Left lung (tissue), 10 donors: ENCODE measurements around the gene EIF4E2. TPM values are rescaled to one million over a fixed set of nuclear protein-coding genes. Genes with fewer than 3 reads are reported as not detected.

Experiments
- ATAC-seq: fragments of 200-7000 bp; cut with Tn5 transposase; one replicate; pipeline ENCODE4 v1.9.1; 2020; ENCODE audit warnings: moderate library complexity
- DNase-seq, 4 donors: peaks; one replicate each; pipeline ENCODE4 v3.0.0-alpha.2; 2013 to 2020
- H3K27ac ChIP-seq, 2 donors: fragments of 200-600 bp; sonication (generic) in 1 of 2; one replicate each; pipeline versions ENCODE4 v1.5.0 to v1.8.0; 2020 to 2021
- H3K27me3 ChIP-seq, 2 donors: fragments of 200-600 bp; sonication (generic) in 1 of 2; one replicate each; pipeline versions ENCODE4 v1.5.0 to v1.8.0; 2020 to 2021
- H3K36me3 ChIP-seq, 2 donors: fragments of 200-600 bp; sonication (generic) in 1 of 2; one replicate each; pipeline versions ENCODE4 v1.5.0 to v1.8.0; 2020 to 2021
- H3K4me1 ChIP-seq, 2 donors: fragments of 200-600 bp; one replicate each; pipeline ENCODE4 v1.8.0; 2021
- H3K4me3 ChIP-seq, 2 donors: fragments of 200-600 bp; sonication (generic) in 1 of 2; one replicate each; pipeline versions ENCODE4 v1.5.0 to v1.8.0; 2020 to 2021; ENCODE audit warnings: mild to moderate bottlenecking in 1 of 2
- H3K9me3 ChIP-seq, 2 donors: fragments of 200-600 bp; sonication (generic) in 1 of 2; one replicate each; pipeline versions ENCODE4 v1.5.0 to v1.8.0; 2020 to 2021
- CTCF ChIP-seq, 2 donors: fragments of 200-600 bp; sonication (generic) in 1 of 2; IDR thresholded peaks; one replicate each; pipeline versions ENCODE4 v1.5.0 to v1.8.0; 2021; ENCODE audit warnings: antibody characterized with exemption in 2 of 2
- intact Hi-C, 2 donors: fragments of 100-400 bp; cut with DNase I; formaldehyde crosslinking; loops; one replicate each; pipeline versions ENCODE4 v1.11.2 to v1.14.2; 2022
- polyA plus RNA-seq, 6 donors: library from polyadenylated mRNA; unstranded; fragments of 120-200 nt; gene quantifications; one replicate each; pipeline ENCODE4 v1.2.1, GENCODE V29; 2013; ENCODE audit not compliant: insufficient read length in 6 of 6
- total RNA-seq, 2 donors: library from RNA; stranded (reverse); fragmentation: NEBNext Ultra II Directional; extraction: Animal tissue kit (Norgen Biotek cat#: 25700); gene quantifications; one replicate each; pipeline ENCODE4 v1.2.1, GENCODE V29; 2021
- donor health status: DM: no; HTN: yes; CAD: no.
- donor health status: DM: no; HTN: no; CAD: no.

Gene EIF4E2
- total and polyA plus RNA-seq, 8 donors, result 67.4 to 108 (median 96.4) TPM

- Histone ChIP-seq H3K9me3 (no peaks in the 10 kb centered on the region), H3K36me3 (no peaks in the 10 kb centered on the region), H3K27ac (no peak overlapping the region), H3K27me3 (peaks cover 45 to 95% of the 10 kb centered on the region in 2 donors), H3K4me3 (peak overlapping the region in 1 of 2 donors; percentile 5), H3K4me1 (peaks cover 12 to 28% of the 10 kb centered on the region in 2 donors)
- intact Hi-C loops, result loop anchor here in 1 of 2 donors (5.0 to 10.0 kb wide), 2 partner anchors 72 to 619 kb away; no protein-coding TSS in a partner anchor
- peak; percentile 22 for ATAC-seq
- no peak for TF ChIP-seq CTCF (IDR thresholded peaks at IDR 0.05)
- peak in 2 of 4 donors; percentile 30 to 80 for DNase-seq
Measured at GRCh38 chr2:232523682-232524597, 26.5 kb upstream of the EIF4E2 start.

- ATAC-seq, result no peak
- H3K4me1 ChIP-seq, result peaks cover 12 to 28% of the 10 kb centered on the region in 2 donors
Measured at GRCh38 chr2:232524771-232525170, 25.7 kb upstream of the EIF4E2 start.

DNA sequence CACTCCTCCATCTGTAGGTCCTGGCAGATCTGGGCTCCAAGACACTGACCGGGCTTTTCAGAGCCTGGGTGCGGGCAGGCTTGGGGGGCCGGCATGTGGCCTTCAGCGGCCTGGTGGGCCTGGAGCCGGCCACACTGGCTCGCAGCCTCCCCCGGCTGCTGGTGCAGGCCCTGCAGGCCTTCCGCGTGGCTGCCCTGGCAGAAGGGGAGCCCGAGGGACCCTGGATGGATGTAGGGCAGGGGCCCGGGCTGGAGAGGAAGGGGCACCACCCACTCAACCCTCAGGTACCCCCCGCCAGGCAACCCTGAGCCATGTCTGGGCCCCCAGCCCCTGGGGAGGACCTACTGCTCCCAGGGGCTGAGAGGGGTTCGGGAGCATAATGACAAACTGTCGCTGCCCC, 25.3 kb upstream of the EIF4E2 start:
- Histone ChIP-seq H3K4me1 (peaks cover 12 to 28% of the 10 kb centered on the region in 2 donors), H3K4me3 (no peak overlapping the region), H3K36me3 (no peaks in the 10 kb centered on the region), H3K9me3 (no peaks in the 10 kb centered on the region), H3K27me3 (peaks cover 45 to 89% of the 10 kb centered on the region in 2 donors), H3K27ac (no peak overlapping the region)
- TF ChIP-seq CTCF (IDR thresholded peaks at IDR 0.05), result no peak
- ATAC-seq (no peak), DNase-seq (peak in 1 of 4 donors; percentile 43)
- intact Hi-C loops, result loop anchor here in 1 of 2 donors (10.0 kb wide), 1 partner anchor 620 kb away; no protein-coding TSS in a partner anchor

More at GRCh38 chr2:232524771-232525170, 25.7 kb upstream of the EIF4E2 start:
- intact Hi-C loops, result loop anchor here in 1 of 2 donors (5.0 to 10.0 kb wide), 2 partner anchors 72 to 620 kb away; no protein-coding TSS in a partner anchor
- H3K27ac ChIP-seq, result no peak overlapping the region
- DNase-seq, result peak in 1 of 4 donors; percentile 56
- no peak for TF ChIP-seq CTCF (IDR thresholded peaks at IDR 0.05)
- H3K4me3 ChIP-seq, result no peak overlapping the region
- no peaks in the 10 kb centered on the region for H3K9me3 ChIP-seq
- H3K36me3 ChIP-seq, result no peaks in the 10 kb centered on the region
- peaks cover 45 to 89% of the 10 kb centered on the region in 2 donors for H3K27me3 ChIP-seq

- TF ChIP-seq CTCF (IDR thresholded peaks at IDR 0.05), result no peak
- ATAC-seq, result no peak
- Histone ChIP-seq H3K4me1 (peaks cover 12 to 28% of the 10 kb centered on the region in 2 donors), H3K9me3 (no peaks in the 10 kb centered on the region), H3K36me3 (no peaks in the 10 kb centered on the region), H3K27me3 (peaks cover 45 to 87% of the 10 kb centered on the region in 2 donors), H3K4me3 (no peak within 1 kb of the TSS), H3K27ac (no peak within 1 kb of the TSS)
- intact Hi-C loops, result loop anchor here in 1 of 2 donors (10.0 kb wide), 1 partner anchor 621 kb away; no protein-coding TSS in a partner anchor
- peak in 2 of 4 donors; percentile 41 to 54 for DNase-seq
Measured at GRCh38 chr2:232525791-232526371, 24.6 kb upstream of the EIF4E2 start, which contains the start of gene CHRND. TSS of gene CHRND (plus strand) at chr2:232526160. CDS start at chr2:232526216, 56 bp downstream.
